WTC11 (cell line): ENCODE measurements around the gene GAP43. TPM values are rescaled to one million over a fixed set of nuclear protein-coding genes. Genes with fewer than 3 reads are reported as not detected.

Experiments used
- ATAC-seq: fragments of 200-7000 bp; cut with Tn5 transposase; 2 replicates; pipeline ENCODE4 v1.10.0; 2021; ENCODE audit warnings: mild to moderate bottlenecking, moderate library complexity
- CTCF ChIA-PET: fragments of 300-600 bp; sonication (Branson Sonifier 250); formaldehyde crosslinking; loops from one replicate; lab custom pipeline; 2021; ENCODE audit warnings: antibody characterized with exemption; lab: Charles Lee
- POLR2A ChIA-PET: fragments of 350-600 bp; sonication (Branson Sonifier 250); formaldehyde crosslinking; loops from one replicate; lab custom pipeline; 2021; ENCODE audit warnings: antibody characterized with exemption; lab: Charles Lee
- DNase-seq: peaks from one replicate; pipeline ENCODE4 v3.0.0; 2021; ENCODE audit warnings: low spot score
- H3K27ac Mint-ChIP-seq: 2 replicates; pipeline ENCODE4 v1.8.0; 2021; ENCODE audit warnings: mixed read lengths
- H3K27me3 Mint-ChIP-seq: 2 replicates; pipeline ENCODE4 v1.8.0; 2021; ENCODE audit warnings: low read depth, mild to moderate bottlenecking, moderate library complexity, mixed read lengths
- H3K36me3 Mint-ChIP-seq: 2 replicates; pipeline ENCODE4 v1.8.0; 2021; ENCODE audit warnings: mixed read lengths
- H3K4me1 Mint-ChIP-seq: 2 replicates; pipeline ENCODE4 v1.8.0; 2022; ENCODE audit warnings: mixed read lengths
- H3K4me3 Mint-ChIP-seq: 2 replicates; pipeline ENCODE4 v1.8.0; 2021; ENCODE audit warnings: mild to moderate bottlenecking, moderate library complexity, mixed read lengths
- H3K9me3 Mint-ChIP-seq: 2 replicates; pipeline ENCODE4 v1.8.0; 2021; ENCODE audit warnings: mixed read lengths
- EMX1 ChIP-seq: fragments of 250-450 bp; sonication (Bioruptor Pico); IDR thresholded peaks from 2 replicates; pipeline ENCODE4 v1.8.0; 2021; ENCODE audit warnings: mild to moderate bottlenecking
- GTF2I ChIP-seq: fragments of 250-450 bp; sonication (Bioruptor Pico); conservative IDR thresholded peaks from 2 replicates; pipeline ENCODE4 v1.4.0; 2021; ENCODE audit warnings: mild to moderate bottlenecking
- JAZF1 ChIP-seq: fragments of 250-450 bp; sonication (Bioruptor Pico); IDR thresholded peaks from 2 replicates; pipeline ENCODE4 v1.9.0; 2021; ENCODE audit warnings: moderate library complexity, mild to moderate bottlenecking, inconsistent platforms
- NFATC4 ChIP-seq: fragments of 250-450 bp; sonication (Bioruptor Pico); IDR thresholded peaks from 2 replicates; pipeline ENCODE4 v1.9.0; 2021; ENCODE audit warnings: mild to moderate bottlenecking
- PRRX2 ChIP-seq: fragments of 250-450 bp; sonication (Bioruptor Pico); IDR thresholded peaks from 2 replicates; pipeline ENCODE4 v1.8.0; 2021; ENCODE audit warnings: mild to moderate bottlenecking
- ZNF138 ChIP-seq: sonication (generic); formaldehyde crosslinking; conservative IDR thresholded peaks from 2 replicates; pipeline ENCODE4 v1.8.1; 2022; ENCODE audit warnings: mild to moderate bottlenecking, moderate library complexity, missing genetic modification reagents
- ZNF219 ChIP-seq: sonication (generic); formaldehyde crosslinking; IDR thresholded peaks from 2 replicates; pipeline ENCODE4 v1.8.0; 2023; ENCODE audit warnings: missing genetic modification reagents, mild to moderate bottlenecking, borderline replicate concordance
- ZNF423 ChIP-seq: fragments of 250-450 bp; sonication (Bioruptor Pico); IDR thresholded peaks from 2 replicates; pipeline ENCODE4 v2.1.2; 2022; ENCODE audit warnings: mild to moderate bottlenecking, moderate library complexity
- ZNF671 ChIP-seq: fragments of 250-450 bp; sonication (Bioruptor Pico); IDR thresholded peaks from 2 replicates; pipeline ENCODE4 v1.8.0; 2021; ENCODE audit warnings: mild to moderate bottlenecking
- total RNA-seq: library from RNA; stranded (reverse); gene quantifications from 3 replicates; pipeline ENCODE4 v1.2.3, GENCODE V29; 2021
- TF ChIP-seq, protein P1 (sequence below): fragments of 250-450 bp; sonication (Bioruptor Pico); conservative IDR thresholded peaks from 2 replicates; pipeline ENCODE4 v1.9.0; 2021; ENCODE audit warnings: mild to moderate bottlenecking
- TF ChIP-seq, protein P2 (sequence below): sonication (generic); formaldehyde crosslinking; IDR thresholded peaks from 2 replicates; pipeline ENCODE4 v1.8.1; 2023; ENCODE audit warnings: mild to moderate bottlenecking, missing genetic modification reagents
- TF ChIP-seq, protein P3 (sequence below): sonication (generic); formaldehyde crosslinking; IDR thresholded peaks from 2 replicates; pipeline ENCODE4 v1.8.0; 2023; ENCODE audit warnings: missing genetic modification reagents
- TF ChIP-seq, protein P4 (sequence below): sonication (generic); formaldehyde crosslinking; IDR thresholded peaks from 2 replicates; pipeline ENCODE4 v1.8.1; 2022; ENCODE audit warnings: mild to moderate bottlenecking, moderate library complexity, missing genetic modification reagents
- TF ChIP-seq, protein P5 (sequence below): sonication (generic); formaldehyde crosslinking; IDR thresholded peaks from 2 replicates; pipeline ENCODE4 v1.8.1; 2023; ENCODE audit warnings: mild to moderate bottlenecking, missing genetic modification reagents, borderline replicate concordance

The GAP43 gene
- total RNA-seq, 1 experiment from 2014 or later: 19.9 TPM

DNA sequence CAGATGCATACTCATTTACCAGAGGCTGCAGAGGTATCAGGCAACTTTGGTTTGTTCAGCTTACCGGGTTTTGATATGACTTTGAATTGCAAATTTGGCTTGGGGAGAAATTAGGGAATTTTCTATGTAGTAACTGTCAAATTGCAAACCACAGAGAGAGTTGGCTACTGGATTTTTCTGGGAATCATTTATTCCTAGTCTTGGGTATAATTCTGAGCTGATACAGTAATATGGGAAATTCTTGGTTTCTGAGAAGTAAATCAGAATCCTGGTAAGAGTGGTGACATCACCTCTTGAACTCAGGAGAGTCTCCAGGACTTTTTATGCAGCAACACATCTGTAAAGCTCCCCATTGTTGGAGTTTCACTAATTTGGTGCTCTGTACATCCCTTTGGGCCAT lies 39.0 kb downstream of the GAP43 start (continued):
- no peak for TF ChIP-seq ZNF423 (CRISPR knock-in tag)

DNA sequence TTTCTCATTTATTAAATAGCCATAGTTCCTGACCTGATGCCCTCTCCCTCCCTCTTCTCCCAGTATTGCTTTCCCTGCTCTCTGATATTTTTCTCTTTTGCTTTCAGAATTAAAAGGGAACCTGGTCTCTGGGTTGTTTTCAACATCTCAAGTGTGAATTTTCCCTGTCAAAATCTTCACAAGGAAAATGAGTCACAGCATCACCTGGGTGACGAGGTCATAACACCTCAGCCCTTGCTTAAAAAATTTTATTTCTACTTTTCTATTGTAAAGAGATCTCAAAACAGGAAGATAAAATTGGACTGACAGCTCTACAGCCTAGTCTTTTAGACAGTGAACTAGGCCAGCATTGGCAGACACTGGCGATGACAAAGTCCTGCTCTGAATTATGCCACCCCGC lies 40.1 kb downstream of the GAP43 start:
- no peaks in the 10 kb centered on the region for H3K9me3 Mint-ChIP-seq
- H3K27me3 Mint-ChIP-seq: no peaks in the 10 kb centered on the region
- POLR2A ChIA-PET: no interaction called here
- DNase-seq: no peak
- peaks cover 41% of the 10 kb centered on the region for H3K4me1 Mint-ChIP-seq
- TF ChIP-seq GTF2I (CRISPR knock-in tag): no peak
- no peak for TF ChIP-seq ZNF671 (CRISPR knock-in tag)
- TF ChIP-seq, protein P1, sequence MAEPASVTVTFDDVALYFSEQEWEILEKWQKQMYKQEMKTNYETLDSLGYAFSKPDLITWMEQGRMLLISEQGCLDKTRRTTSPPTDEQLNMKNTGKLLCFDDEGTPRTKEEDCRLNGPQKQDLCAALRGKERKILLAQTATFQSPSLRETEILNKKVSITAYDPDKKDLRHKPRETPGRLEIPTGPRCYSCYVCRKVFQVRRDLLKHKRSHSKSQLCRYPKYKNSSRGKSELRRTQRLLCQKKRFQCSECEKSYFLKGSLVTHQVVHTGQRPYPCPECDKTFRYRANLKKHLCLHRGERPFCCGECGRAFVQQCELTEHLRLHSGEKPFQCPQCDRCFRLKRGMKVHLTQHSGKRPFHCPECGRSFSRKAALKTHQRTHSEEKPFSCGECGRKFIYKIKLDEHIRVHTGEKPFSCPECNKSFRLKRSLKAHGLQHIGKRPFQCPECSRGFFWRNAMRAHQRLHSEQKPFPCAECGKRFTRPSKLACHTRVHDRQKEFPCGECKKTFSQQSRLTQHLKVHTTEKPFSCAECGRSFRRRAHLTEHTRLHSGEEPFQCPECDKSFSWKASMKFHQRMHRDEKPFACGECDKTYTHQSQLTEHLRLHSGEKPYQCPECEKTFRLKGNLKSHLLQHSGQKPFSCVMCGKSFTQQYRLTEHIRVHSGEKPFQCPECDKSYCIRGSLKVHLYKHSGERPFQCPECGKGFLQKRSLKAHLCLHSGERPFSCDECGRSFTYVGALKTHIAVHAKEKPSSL (CRISPR knock-in tag): no peak
- TF ChIP-seq, protein P2, sequence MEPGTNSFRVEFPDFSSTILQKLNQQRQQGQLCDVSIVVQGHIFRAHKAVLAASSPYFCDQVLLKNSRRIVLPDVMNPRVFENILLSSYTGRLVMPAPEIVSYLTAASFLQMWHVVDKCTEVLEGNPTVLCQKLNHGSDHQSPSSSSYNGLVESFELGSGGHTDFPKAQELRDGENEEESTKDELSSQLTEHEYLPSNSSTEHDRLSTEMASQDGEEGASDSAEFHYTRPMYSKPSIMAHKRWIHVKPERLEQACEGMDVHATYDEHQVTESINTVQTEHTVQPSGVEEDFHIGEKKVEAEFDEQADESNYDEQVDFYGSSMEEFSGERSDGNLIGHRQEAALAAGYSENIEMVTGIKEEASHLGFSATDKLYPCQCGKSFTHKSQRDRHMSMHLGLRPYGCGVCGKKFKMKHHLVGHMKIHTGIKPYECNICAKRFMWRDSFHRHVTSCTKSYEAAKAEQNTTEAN (CRISPR knock-in tag): no peak
- TF ChIP-seq, protein P3, sequence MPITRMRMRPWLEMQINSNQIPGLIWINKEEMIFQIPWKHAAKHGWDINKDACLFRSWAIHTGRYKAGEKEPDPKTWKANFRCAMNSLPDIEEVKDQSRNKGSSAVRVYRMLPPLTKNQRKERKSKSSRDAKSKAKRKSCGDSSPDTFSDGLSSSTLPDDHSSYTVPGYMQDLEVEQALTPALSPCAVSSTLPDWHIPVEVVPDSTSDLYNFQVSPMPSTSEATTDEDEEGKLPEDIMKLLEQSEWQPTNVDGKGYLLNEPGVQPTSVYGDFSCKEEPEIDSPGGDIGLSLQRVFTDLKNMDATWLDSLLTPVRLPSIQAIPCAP (CRISPR knock-in tag): no peak
- TF ChIP-seq, all 79 proteins: peak for 0
- CTCF ChIA-PET: no interaction called here
- no peak overlapping the region for H3K27ac Mint-ChIP-seq
- no peak overlapping the region for H3K4me3 Mint-ChIP-seq
- H3K36me3 Mint-ChIP-seq: no peaks in the 10 kb centered on the region
- no peak for ATAC-seq

DNA sequence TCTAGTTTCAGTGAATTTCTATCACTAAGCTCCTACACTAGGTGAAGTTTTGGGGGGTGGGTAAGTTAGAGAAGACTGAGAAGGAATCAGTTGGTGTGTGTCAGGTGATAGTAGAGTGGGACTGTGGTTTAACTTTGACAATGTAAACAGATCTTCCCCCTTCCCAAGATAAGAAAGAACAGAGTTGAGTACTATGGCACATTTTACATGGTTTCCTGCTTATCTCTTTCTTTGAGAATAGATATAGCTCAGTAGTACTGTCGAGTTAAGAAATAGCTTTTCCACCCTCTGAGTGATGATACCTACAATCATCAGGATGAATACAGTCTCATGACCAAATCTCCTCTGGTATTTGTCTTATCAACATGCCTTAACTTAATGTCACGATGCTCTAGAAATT lies 42.8 kb downstream of the GAP43 start:
- POLR2A ChIA-PET: no interaction called here
- Mint-ChIP-seq H3K4me3 (no peak overlapping the region), H3K4me1 (peaks cover 19% of the 10 kb centered on the region), H3K27me3 (no peaks in the 10 kb centered on the region), H3K36me3 (no peaks in the 10 kb centered on the region), H3K27ac (no peak overlapping the region), H3K9me3 (no peaks in the 10 kb centered on the region; the same call in 1 of the 2 replicates)
- TF ChIP-seq JAZF1 (CRISPR knock-in tag) (no peak), PRRX2 (CRISPR knock-in tag) (no peak), ZNF138 (no peak), EMX1 (no peak), ZNF219 (CRISPR knock-in tag) (no peak), NFATC4 (CRISPR knock-in tag) (no peak)
- TF ChIP-seq, protein P4, sequence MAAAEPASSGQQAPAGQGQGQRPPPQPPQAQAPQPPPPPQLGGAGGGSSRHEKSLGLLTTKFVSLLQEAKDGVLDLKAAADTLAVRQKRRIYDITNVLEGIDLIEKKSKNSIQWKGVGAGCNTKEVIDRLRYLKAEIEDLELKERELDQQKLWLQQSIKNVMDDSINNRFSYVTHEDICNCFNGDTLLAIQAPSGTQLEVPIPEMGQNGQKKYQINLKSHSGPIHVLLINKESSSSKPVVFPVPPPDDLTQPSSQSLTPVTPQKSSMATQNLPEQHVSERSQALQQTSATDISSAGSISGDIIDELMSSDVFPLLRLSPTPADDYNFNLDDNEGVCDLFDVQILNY (CRISPR knock-in tag): no peak
- TF ChIP-seq, protein P5, sequence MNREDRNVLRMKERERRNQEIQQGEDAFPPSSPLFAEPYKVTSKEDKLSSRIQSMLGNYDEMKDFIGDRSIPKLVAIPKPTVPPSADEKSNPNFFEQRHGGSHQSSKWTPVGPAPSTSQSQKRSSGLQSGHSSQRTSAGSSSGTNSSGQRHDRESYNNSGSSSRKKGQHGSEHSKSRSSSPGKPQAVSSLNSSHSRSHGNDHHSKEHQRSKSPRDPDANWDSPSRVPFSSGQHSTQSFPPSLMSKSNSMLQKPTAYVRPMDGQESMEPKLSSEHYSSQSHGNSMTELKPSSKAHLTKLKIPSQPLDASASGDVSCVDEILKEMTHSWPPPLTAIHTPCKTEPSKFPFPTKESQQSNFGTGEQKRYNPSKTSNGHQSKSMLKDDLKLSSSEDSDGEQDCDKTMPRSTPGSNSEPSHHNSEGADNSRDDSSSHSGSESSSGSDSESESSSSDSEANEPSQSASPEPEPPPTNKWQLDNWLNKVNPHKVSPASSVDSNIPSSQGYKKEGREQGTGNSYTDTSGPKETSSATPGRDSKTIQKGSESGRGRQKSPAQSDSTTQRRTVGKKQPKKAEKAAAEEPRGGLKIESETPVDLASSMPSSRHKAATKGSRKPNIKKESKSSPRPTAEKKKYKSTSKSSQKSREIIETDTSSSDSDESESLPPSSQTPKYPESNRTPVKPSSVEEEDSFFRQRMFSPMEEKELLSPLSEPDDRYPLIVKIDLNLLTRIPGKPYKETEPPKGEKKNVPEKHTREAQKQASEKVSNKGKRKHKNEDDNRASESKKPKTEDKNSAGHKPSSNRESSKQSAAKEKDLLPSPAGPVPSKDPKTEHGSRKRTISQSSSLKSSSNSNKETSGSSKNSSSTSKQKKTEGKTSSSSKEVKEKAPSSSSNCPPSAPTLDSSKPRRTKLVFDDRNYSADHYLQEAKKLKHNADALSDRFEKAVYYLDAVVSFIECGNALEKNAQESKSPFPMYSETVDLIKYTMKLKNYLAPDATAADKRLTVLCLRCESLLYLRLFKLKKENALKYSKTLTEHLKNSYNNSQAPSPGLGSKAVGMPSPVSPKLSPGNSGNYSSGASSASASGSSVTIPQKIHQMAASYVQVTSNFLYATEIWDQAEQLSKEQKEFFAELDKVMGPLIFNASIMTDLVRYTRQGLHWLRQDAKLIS (CRISPR knock-in tag): no peak
- no peak for DNase-seq
- no peak for ATAC-seq
- CTCF ChIA-PET: no interaction called here
